Measurements from ENCODE around the gene ERG28.
"Not testable (repeated sequence)": the region's sequence is repeated elsewhere in the genome, so short reads cannot be mapped to it uniquely, and the experiment has no call there.

Gene ERG28

DNA sequence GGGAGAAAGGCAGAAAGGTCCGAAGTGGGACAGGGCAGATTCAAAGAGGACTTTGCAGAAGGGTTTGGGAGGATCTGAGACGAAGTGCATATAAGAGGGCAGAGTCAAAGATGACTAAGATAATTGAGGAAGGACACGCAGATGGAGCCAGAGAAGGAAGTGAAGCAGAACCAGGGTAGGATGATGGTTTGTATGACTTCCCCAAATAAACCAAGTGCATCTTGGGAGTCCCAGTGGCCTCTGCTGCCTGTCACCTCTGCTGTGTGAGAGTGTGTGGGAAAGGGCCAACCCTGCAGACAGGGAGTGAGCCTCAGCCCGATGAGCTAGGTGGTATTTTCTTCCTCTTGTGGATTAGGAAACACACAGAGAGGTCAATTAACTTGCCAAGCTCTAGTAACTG lies 45.5 kb downstream of the ERG28 start:
- peak; percentile 96 to 97 for DNase-seq

- peak; percentile 37 to 55 for DNase-seq
Observed at GRCh38 chr14:75614179-75614578, 46.5 kb downstream of the ERG28 start.

- no peak for DNase-seq
Observed at GRCh38 chr14:75612157-75612556, 48.5 kb downstream of the ERG28 start.

GRCh38 chr14:75610834-75611233 lies 49.8 kb downstream of the ERG28 start:
- DNase-seq, result no peak

DNA sequence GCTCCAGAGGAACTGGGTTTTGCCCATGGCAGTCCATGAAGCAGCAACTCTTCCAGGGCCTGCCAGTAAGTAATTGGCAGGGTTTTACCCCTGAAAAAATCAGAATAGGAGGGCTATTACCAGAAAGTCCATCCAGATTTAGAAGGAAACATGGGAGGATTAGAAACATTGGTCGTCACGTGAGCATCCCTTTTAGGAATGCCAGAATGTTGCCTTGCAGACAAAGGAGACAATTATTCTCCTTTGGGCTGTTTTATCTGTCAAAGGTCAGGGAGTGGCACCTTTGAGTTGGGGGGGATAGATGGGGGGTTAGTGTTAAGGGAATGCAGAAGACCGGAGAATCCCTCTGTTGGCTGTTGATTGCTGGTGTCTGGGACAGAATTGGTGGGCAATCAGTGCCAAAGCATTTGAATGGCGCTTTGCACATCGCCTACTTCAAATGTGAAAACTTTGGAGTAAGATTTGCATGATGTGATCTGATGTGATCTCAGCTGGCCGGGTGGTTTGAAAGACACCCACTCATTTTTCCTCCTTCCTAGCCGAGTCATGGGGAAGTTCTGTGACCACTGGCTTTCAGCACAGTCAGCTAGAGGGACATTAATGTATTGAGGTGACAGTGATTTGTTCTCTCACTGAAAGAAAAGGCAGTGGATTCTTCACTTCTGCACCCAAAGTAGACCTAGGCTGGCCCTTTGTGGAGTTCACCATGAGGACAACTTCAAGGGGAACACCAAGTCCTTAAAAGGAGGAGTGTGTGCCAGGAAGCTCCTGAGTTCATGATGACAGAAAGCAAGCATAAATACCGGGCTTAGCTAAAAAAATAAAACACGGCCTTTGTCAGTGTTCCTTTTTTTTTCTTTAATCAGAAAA lies 50.8 kb downstream of the ERG28 start:
- no peak for DNase-seq

DNA sequence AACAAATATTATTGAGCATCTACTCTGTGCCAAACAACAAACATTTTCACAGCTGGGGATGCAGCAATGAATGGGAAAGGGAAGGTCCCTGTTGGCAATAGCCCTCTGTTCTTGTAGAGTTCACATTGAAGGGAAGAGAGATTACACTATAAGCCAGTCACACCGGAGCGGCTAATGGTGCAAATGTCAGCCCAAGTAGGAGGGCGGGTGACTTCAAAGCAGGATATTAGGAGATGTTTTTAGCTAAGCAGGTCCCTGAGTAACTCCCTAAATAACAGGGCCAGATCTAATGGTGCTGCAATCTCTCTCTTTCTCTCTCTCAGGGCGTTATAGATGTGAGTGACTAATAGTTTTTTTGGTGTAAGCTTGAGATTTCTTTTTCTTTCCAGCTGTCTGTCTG lies 51.6 kb downstream of the ERG28 start:
- DNase-seq, result no peak

GRCh38 chr14:75607842-75608640 lies 52.6 kb downstream of the ERG28 start:
- no peak for DNase-seq

DNA sequence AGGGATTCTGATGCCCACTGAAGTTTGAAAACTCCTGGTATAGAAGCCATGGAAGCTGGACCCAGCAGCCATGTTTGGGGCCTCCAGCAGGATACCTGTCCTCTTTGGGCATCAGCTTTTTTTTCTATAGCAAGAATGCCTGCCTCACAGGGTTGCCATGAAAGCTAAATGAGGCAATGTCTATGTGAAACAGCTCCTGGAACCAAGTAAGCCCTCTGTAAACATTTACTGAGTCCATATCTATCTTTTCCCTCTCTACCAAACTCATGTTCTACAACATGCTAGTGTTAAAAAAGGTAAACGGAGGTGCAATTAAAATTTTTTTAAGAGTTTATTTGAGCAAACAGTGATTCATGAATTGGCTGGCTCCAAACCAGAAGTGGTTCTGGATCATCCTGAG lies 53.6 kb downstream of the ERG28 start:
- DNase-seq, result no peak

- peak; percentile 58 to 59 for DNase-seq
Observed at GRCh38 chr14:75605916-75606315, 54.8 kb downstream of the ERG28 start.

- DNase-seq, result peak; percentile 92 to 95
Observed at GRCh38 chr14:75604979-75605851, 55.5 kb downstream of the ERG28 start.

- DNase-seq, result no peak
Observed at GRCh38 chr14:75602503-75602902, 58.2 kb downstream of the ERG28 start.

DNA sequence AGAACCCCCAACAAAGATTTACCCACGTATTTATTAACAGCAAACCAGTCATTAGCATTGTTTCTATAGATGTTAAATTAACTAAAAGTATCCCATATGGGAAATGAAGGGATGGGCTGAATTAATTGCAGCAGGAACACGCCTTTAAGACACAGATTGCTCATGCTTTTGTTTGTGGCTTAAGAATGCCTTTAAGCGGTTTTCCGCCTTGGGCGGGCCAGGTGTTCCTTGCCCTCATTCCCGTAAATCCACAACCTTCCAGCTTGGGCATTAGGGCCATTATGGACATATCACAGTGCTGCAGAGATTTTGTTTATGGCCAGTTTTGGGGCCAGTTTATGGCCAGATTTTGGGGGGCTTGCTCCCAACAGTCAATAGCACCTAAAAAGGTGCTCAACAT lies 59.6 kb downstream of the ERG28 start:
- DNase-seq, result not testable (repeated sequence)

DNA sequence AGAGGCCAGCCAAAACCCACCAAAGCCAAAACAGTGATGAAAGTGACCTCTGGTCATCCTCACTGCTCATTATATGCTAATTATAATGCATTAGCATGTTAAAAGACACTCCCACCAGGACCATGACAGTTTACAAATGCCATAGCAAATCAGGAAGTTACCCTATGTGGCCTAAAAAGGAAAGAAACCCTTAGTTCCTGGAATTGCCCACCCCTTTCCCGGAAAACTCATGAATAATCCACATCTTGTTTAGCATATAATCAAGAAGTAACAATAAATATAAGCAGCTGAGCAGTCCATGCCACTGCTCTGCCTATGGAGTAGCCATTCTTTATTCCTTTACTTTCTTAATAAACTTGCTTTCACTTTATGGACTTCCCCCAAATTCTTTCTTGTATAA lies 60.6 kb downstream of the ERG28 start:
- not testable (repeated sequence) for DNase-seq

Data from Kasumi-1 (cell line).